Effector CD8-positive, alpha-beta T cell (primary cell): ENCODE results near the gene ZFAND3.

ENCODE experiments used
- DNase-seq: peaks from one replicate; lab custom pipeline; 2025; lab: John Stamatoyannopoulos, UW

Gene ZFAND3

GRCh38 chr6:38154731-38155130, 335.2 kb downstream of the ZFAND3 start:
- DNase-seq = no peak

GRCh38 chr6:38155144-38155543, 335.6 kb downstream of the ZFAND3 start:
- DNase-seq = no peak

- DNase-seq = no peak
These were observed 336.2 kb downstream of the ZFAND3 start for GRCh38 chr6:38155621-38156204.

GRCh38 chr6:38156818-38157565, 337.5 kb downstream of the ZFAND3 start:
- DNase-seq = no peak

- no peak for DNase-seq
These were observed 338.4 kb downstream of the ZFAND3 start for GRCh38 chr6:38157905-38158304.

GRCh38 chr6:38158762-38159350, 339.3 kb downstream of the ZFAND3 start:
- no peak for DNase-seq

- DNase-seq = no peak
These were observed 340.1 kb downstream of the ZFAND3 start for GRCh38 chr6:38159596-38159995.

GRCh38 chr6:38160831-38161230, 341.3 kb downstream of the ZFAND3 start:
- DNase-seq = no peak

- no peak for DNase-seq
These were observed 341.8 kb downstream of the ZFAND3 start for GRCh38 chr6:38161331-38161730.

GRCh38 chr6:38161754-38162492, 342.4 kb downstream of the ZFAND3 start:
- no peak for DNase-seq

- no peak for DNase-seq
These were observed 343.1 kb downstream of the ZFAND3 start for GRCh38 chr6:38162493-38163185.

- no peak for DNase-seq
These were observed 343.9 kb downstream of the ZFAND3 start for GRCh38 chr6:38163186-38164130.

- no peak for DNase-seq
These were observed 344.6 kb downstream of the ZFAND3 start for GRCh38 chr6:38164131-38164481.

- DNase-seq = no peak
These were observed 345.2 kb downstream of the ZFAND3 start for GRCh38 chr6:38164671-38165108.

GRCh38 chr6:38166411-38167240, 347.1 kb downstream of the ZFAND3 start:
- no peak for DNase-seq

GRCh38 chr6:38167598-38167997, 348.1 kb downstream of the ZFAND3 start:
- DNase-seq = no peak

- no peak for DNase-seq
These were observed 348.6 kb downstream of the ZFAND3 start for GRCh38 chr6:38168126-38168525.

GRCh38 chr6:38168699-38169098, 349.2 kb downstream of the ZFAND3 start:
- no peak for DNase-seq

- no peak for DNase-seq
These were observed 349.9 kb downstream of the ZFAND3 start for GRCh38 chr6:38169221-38169976.
